Activated CD8-positive, alpha-beta memory T cell treated with anti-CD3 and anti-CD28 coated beads, Interleukin-2, amount 50 U/mL, for 24 hours (primary cell): ENCODE data around the gene TRIM49D1.
"Not testable (repeated sequence)": the region's sequence is repeated elsewhere in the genome, so short reads cannot be mapped to it uniquely, and the experiment has no call there.

ENCODE experiments used
- DNase-seq: peaks from one replicate; pipeline ENCODE4 v3.0.0-alpha.2; 2020; ENCODE audit errors: extremely low read depth

Gene TRIM49D1

DNA sequence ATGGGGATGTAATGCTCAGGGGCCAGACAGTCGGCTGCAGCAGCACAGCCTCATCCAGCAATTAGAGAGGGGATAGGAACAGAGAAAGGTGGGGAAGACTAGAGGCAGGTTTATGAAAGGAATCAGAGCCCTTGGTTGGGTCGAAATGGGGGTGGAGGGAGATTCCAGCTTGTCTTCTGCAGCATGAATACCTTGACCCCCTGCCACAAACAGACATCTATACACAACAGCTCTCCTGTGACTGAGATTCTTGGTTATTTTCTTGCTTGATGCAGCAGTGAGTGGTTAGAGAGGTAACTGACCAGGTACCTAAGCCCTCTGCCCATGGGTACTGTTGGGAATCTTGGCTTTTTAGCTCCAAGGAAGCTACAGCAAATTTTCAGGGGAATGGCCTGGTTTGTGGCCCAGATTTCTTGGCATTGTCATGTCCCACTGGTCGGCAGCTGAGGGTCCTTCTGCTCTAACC lies at the start of gene TRIM49D1:
Gene TRIM49D1 (minus strand): TSS at position 51 of the 466 bp plus-strand sequence. CDS start 4,535 bp downstream, outside the sequence.
- no peak for DNase-seq

DNA sequence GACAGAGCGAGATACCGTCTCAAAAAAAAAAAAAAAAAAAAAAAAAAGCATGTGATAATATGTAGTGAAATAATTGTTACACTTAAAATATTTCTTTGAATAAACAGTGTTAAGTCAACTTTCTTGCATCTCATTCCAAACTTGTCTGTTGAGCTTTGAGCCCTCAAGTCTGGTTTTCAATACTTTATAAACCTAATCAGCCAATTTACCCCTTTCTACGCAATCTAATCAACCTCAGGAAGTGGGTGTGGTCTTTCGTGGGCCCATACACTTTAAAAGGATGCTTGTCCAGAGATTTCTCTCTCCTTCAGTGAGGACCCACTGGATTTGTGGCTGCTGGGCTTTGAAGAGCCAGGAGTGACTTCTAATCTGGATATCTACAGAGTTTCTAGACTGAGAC lies 43.7 kb upstream of the TRIM49D1 start, which contains the start of gene TRIM64:
Gene TRIM64 (plus strand): TSS at position 301 of the 400 bp plus-strand sequence. CDS start 2,467 bp downstream, outside the sequence.
- not testable (repeated sequence) for DNase-seq

DNA sequence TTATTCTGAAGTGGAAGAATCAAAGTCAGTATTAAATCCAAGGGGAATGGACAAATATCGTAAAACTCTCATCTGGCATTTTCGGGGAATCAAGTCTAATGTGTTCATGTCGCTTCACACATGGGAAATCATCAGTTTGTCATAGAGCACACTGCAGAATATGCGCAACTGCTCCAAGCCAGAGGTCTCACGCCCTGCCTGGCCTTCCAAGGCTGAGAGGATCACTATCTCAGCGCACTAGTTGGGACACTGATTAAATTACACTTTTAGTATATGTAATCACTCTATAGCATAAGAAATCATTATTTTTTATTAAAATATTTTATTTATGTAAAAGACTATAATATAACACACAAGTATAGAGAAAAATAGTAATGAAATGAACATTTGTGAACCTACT lies 38.8 kb upstream of the TRIM49D1 start:
- DNase-seq = not testable (repeated sequence)

DNA sequence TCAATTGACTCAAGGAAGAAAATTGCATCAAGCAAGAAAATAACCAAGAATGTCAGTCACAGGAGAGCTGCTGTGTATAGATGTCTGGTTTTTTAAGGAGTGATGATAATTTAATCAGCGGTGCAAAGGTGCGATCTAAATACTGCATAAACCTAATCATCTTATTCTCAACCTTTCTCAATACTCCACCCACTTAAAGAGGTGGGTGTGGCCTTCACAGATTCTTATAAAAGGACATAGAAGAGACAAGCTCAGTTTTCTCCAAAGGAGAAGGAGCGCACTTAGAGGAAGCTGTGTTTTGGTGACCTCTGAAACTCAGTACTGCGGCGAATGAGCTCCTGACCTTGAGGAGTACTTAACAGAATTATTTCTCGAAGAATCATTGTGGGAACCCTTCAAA lies 1.7 kb upstream of the TRIM49D1 start, which contains the start of gene TRIM49D2:
Gene TRIM49D2 (plus strand): TSS at position 301 of the 400 bp plus-strand sequence. CDS start 2,698 bp downstream, outside the sequence.
- not testable (repeated sequence) for DNase-seq

- DNase-seq = not testable (repeated sequence)
Observed at GRCh38 chr11:89900809-89901208, 21.2 kb downstream of the TRIM49D1 start.

GRCh38 chr11:89893245-89893644 lies 28.8 kb downstream of the TRIM49D1 start:
- not testable (repeated sequence) for DNase-seq

DNA sequence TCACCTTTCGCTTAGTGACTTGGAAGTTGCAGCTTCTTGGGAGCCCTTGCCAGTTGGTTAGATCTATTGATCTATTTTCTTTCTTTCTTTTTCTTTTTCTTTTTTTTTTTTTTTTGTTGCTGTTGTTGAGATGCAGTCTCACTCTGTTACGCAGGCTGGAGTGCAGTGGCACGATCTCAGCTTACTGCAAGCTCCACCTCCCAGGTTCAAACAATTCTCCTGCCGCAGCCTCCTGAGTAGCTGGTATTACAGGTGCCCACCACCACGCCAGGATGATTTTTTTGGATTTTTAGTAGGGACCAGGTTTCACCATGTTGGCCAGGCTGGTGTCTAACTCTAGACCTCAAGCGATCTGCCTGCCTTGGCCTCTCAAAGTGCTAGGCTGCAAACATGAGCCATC lies 44.5 kb downstream of the TRIM49D1 start:
- not testable (repeated sequence) for DNase-seq

GRCh38 chr11:89872588-89872987 lies 49.5 kb downstream of the TRIM49D1 start:
- DNase-seq = not testable (repeated sequence)

DNA sequence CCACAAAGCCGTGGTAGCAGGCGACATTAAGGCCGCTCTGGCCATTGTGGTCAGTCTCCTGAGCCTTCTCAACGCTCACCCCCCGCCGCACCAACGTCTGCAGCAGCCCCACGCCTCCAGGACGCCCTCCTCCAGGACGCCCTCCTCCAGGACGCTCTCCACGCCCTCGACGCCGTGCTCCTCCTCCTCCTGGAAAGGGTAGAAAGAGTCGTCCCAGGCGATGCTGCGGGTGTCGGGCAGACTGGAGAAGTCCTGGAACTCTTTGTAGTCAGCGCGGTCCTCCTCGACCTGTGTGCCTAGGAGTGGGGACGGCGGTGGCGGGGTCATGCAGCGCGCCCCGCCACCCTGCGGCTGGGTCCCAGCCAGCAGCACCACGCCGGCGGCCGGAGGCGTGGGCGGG lies 56.8 kb downstream of the TRIM49D1 start:
- not testable (repeated sequence) for DNase-seq

GRCh38 chr11:89863906-89864704 lies 57.9 kb downstream of the TRIM49D1 start:
- not testable (repeated sequence) for DNase-seq
